VCaP (cell line): Measurements from ENCODE around the gene PLD6.

Experiments used
- H3K27ac ChIP-seq: fragments of 450-650 bp; 2 replicates; pipeline ENCODE4 v1.5.1; 2017
- TF ChIP-seq, protein P1 (sequence below): fragments of 450-650 bp; conservative IDR thresholded peaks from 2 replicates; pipeline ENCODE4 v1.5.1; 2017; ENCODE audit warnings: mild to moderate bottlenecking, moderate library complexity

PLD6 gene

GRCh38 chr17:17154556-17154955 is 51.6 kb downstream of the PLD6 start:
- no peak overlapping the region for H3K27ac ChIP-seq
- TF ChIP-seq, protein P1, sequence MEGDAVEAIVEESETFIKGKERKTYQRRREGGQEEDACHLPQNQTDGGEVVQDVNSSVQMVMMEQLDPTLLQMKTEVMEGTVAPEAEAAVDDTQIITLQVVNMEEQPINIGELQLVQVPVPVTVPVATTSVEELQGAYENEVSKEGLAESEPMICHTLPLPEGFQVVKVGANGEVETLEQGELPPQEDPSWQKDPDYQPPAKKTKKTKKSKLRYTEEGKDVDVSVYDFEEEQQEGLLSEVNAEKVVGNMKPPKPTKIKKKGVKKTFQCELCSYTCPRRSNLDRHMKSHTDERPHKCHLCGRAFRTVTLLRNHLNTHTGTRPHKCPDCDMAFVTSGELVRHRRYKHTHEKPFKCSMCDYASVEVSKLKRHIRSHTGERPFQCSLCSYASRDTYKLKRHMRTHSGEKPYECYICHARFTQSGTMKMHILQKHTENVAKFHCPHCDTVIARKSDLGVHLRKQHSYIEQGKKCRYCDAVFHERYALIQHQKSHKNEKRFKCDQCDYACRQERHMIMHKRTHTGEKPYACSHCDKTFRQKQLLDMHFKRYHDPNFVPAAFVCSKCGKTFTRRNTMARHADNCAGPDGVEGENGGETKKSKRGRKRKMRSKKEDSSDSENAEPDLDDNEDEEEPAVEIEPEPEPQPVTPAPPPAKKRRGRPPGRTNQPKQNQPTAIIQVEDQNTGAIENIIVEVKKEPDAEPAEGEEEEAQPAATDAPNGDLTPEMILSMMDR, result no peak

DNA sequence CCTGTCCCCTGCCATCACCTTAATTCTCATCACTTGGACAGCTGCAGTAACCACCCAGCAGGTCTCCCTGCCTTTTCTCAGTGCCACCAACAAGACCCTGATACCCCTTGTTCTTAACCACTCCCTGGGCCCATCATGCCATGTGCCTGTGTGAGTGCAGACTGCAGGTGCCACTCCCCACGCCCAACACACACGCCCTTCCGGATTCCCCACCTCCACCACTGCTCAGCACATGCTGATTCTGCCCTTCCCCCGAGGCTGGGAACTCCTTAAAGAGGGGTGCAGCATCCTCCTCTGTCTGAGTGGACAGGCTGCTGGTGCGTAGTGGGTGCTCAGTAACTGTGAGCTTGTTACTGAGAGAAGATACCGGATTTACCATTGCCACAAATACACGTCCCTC is 52.4 kb downstream of the PLD6 start:
- TF ChIP-seq, protein P1, result no peak
- no peak overlapping the region for H3K27ac ChIP-seq

GRCh38 chr17:17153071-17153470 is 53.1 kb downstream of the PLD6 start:
- no peak overlapping the region for H3K27ac ChIP-seq
- TF ChIP-seq, protein P1, result no peak

- TF ChIP-seq, protein P1, result no peak
- no peak overlapping the region for H3K27ac ChIP-seq
These were observed 53.7 kb downstream of the PLD6 start for GRCh38 chr17:17152385-17152784.

- TF ChIP-seq, protein P1, result no peak
- no peak overlapping the region for H3K27ac ChIP-seq
These were observed 54.2 kb downstream of the PLD6 start for GRCh38 chr17:17151962-17152361.

DNA sequence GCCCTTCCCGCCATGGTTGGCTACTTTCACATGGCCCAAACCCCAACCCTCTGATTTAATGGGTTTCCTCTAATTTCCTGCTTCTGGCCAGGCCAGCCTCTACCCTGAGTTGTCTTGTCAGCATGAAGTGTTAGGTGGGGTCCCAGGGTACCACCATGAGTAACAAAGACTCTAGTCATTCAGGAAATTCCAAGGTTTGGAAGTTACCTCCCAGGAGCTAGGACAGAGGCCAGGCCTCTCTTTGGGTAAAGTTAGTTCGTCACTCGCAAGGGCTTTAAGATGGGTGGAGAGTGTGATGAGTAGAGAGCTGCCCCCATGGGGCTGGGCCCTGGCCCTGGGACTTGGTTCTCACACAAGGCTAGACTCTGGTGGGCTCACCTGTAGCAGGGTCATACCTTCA is 54.6 kb downstream of the PLD6 start:
- H3K27ac ChIP-seq, result no peak overlapping the region
- TF ChIP-seq, protein P1, result no peak

DNA sequence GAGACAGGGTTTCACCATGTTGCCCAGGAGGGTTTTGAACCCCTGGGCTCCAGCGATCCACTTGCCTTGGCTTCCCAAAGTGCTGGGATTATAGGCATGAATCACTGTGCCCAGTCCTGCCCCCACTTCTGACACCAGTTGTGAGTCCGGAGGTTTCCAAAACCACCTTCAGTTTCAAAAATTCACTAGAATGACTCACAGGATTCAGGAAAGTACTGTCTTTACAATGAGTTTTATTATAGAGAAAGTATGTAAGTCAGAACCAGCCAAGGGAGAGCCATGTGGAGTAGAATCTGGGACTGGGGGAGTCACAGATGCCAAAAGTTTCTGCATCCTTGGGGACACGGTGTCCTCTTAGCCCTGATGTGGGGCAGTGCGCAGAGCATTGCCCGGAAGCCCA is 55.1 kb downstream of the PLD6 start:
- TF ChIP-seq, protein P1, result no peak
- H3K27ac ChIP-seq, result no peak overlapping the region
